Umbilical cord (tissue), 2 donors: ENCODE data around the gene KLRK1. TPM values are rescaled to one million over a fixed set of nuclear protein-coding genes. Genes with fewer than 3 reads are reported as not detected.
"Not testable (repeated sequence)": the region's sequence is repeated elsewhere in the genome, so short reads cannot be mapped to it uniquely, and the experiment has no call there.

Experiments
- DNase-seq: peaks from one replicate; pipeline ENCODE4 v3.0.0-alpha.2; 2015; ENCODE audit warnings: low spot score
- total RNA-seq: library from RNA; depleted of rRNA; stranded (reverse); fragments of >200 nt; gene quantifications from one replicate; pipeline ENCODE4 v1.2.3, GENCODE V29; 2014; ENCODE audit warnings: low replicate concordance; ENCODE audit not compliant: insufficient read depth

KLRK1 gene
- total RNA-seq, 1 donor from 2014 or later: 1.2 TPM

- peak; percentile 46 for DNase-seq
Observed at GRCh38 chr12:10362828-10363657, 26.8 kb downstream of the KLRK1 start.

- DNase-seq: peak; percentile 5
Observed at GRCh38 chr12:10362325-10362724, 27.5 kb downstream of the KLRK1 start.

DNA sequence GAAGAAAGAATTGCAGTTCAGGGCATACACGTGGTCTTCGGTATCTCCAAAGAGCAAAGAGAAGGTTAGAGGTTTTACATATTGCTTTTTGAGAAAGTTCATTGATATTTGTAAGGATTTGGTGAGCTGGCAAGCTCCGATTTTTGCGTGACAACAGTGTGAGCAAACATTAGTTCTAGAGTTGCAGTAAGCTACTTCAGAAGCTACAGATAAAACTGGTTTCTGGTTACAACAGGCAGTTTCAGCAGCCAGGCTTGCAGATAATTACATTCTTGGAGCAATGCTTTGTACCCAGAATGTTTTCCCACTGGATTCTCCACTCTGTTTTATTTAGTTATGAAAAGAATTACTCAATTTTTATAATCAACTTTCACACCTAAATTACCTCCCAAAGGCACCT is 28.2 kb downstream of the KLRK1 start:
- peak; percentile 77 for DNase-seq

DNA sequence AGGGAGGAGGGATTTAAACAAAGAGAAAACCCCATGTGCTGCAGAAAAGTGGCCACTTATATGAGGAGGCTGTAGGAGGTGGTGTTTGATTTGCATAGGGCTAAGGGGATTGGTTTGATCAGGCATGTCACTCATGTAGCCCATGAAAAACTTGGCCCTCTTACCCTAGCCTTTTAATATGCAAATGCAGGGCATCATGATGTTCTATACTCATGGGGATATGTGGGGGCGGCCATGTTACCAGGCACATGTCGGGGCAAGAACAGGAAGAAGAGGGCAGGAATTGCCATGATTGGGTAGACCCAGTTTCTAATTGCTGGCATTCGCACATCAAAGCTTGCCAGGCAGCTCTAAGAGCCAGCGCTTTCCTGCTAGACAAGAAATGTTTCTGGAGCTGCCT is 28.8 kb downstream of the KLRK1 start:
- peak; percentile 42 for DNase-seq

DNA sequence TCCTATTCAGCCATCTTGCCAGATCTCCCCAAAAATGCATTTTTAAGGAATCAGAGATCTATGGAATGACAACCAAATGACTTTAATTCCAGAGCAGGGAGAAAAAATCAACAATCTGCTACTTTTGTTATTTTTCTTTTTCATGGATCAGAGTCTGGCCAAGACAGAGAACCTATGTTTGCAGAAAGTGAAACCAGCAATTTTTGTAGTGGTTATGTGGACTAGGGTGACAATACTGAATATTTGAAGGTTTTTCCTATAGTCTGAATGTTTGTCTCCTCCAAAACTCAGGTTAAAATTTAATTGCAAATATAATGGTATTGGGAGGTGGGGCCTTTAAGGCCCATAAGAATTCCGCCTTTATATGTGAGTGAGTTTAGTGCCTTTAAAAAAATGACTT is 30.9 kb downstream of the KLRK1 start:
- DNase-seq: no peak

DNA sequence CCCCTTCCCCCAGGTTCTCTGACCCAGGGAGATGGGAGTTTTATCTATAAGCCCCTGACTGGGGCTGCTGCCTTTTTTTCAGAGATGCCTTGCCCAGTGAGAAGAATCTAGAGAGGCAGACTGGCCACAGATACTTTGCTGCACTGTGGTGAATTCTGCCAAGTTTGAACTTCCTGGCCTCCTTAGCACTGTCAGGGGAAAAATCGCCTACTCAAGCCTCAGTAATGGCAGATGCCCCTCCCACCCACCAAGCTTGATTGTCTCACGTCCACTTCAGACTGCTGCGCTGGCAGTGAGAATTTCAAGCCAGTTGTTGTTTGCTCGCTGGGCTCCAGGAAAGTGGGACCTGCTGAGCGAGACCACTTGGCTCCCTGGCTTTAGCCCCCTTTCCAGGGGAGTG is 31.7 kb downstream of the KLRK1 start:
- no peak for DNase-seq

GRCh38 chr12:10354502-10354901 is 35.3 kb downstream of the KLRK1 start:
- DNase-seq: peak; percentile 13

- no peak for DNase-seq
Observed at GRCh38 chr12:10354071-10354470, 35.8 kb downstream of the KLRK1 start.

DNA sequence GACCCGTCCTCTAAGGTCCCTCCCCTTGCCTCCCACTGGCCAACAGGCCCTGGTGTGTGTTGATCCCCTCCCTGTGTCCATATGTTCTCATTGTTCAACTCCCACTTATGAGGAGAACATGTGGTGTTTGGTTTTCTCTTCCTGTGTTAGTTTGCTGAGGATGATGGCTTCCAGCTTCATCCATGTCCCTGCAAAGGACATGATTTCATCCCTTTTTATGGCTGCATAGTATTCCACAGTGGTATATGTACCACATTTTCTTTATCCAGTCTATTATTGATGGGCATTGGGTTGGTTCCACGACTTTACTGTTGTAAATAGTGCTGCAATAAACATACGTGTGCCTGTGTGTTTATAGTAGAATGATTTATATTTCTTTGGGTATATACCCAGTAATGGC is 38.4 kb downstream of the KLRK1 start:
- DNase-seq: not testable (repeated sequence)

DNA sequence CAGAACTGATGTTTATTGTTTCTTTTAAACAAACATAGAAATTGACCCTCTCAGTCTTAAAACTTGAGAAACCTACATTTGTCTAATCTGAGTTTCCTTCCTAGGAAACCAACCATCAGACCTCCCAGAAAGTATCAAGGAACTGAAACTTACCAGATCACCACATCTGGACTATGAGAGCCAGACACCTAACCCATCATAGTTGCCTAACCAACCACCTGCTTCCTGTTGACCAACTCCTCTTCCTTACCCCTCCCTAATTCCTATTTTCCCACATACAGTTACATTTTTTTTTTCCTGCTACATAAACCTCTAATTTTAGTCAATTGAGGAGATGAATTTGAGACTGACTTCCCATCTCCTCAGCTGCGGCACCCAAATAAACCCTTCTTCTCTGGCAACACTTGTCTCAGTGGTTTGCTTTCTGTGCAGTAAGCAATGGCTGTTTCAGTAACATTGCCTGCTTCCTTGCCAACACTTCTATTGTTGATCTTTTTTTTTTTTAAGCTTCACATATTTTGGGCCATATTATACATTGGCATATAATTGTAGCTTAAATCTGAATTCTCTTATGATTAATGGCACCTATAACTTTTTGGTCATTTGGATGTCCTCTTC is 47.8 kb downstream of the KLRK1 start:
- no peak for DNase-seq

- not testable (repeated sequence) for DNase-seq
Observed at GRCh38 chr12:10340946-10341345, 48.9 kb downstream of the KLRK1 start.

- peak; percentile 20 for DNase-seq
Observed at GRCh38 chr12:10339053-10339840, 50.6 kb downstream of the KLRK1 start.

- DNase-seq: not testable (repeated sequence)
Observed at GRCh38 chr12:10338470-10338869, 51.4 kb downstream of the KLRK1 start.

- DNase-seq: not testable (repeated sequence)
Observed at GRCh38 chr12:10336196-10336595, 53.6 kb downstream of the KLRK1 start.

- peak; percentile 57 for DNase-seq
Observed at GRCh38 chr12:10331642-10332239, 58.1 kb downstream of the KLRK1 start.

DNA sequence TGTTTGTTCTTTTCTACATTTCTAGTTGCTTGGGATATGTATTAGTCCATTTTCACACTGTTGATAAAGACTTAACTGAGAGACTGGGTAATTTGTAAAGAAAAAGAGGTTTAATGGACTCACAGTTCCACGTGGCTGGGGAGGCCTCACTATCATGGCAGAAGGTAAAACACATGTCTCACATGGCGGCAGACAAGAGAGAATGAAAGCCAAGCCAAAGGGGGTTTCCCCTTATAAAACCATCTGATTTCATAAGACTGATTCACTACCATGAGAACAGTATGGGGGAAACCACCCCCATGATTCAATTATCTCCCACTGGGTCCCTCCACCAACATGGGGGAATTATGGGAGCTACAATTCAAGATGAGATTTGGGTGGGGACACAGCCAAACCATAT is 61.1 kb downstream of the KLRK1 start:
- not testable (repeated sequence) for DNase-seq

Other genes with a start within 250 kb of the KLRK1 start
- gene OLR1, start 217.9 kb downstream of the KLRK1 start, total RNA-seq: 14.9 TPM
- 0.48 TPM for gene TMEM52B, start 211.0 kb downstream of the KLRK1 start, total RNA-seq
- 69.1 TPM for gene GABARAPL1, start 177.2 kb downstream of the KLRK1 start, total RNA-seq
- gene KLRD1, start 82.2 kb downstream of the KLRK1 start, total RNA-seq: 5.1 TPM
- gene KLRC4, start 19.7 kb upstream of the KLRK1 start, total RNA-seq: 12.8 TPM
- not detected for gene KLRC3, start 30.6 kb upstream of the KLRK1 start, total RNA-seq
- not detected for gene KLRC2, start 46.0 kb upstream of the KLRK1 start, total RNA-seq
- gene KLRC1, start 63.3 kb upstream of the KLRK1 start, total RNA-seq: 3.9 TPM
- gene EIF2S3B, start 115.8 kb upstream of the KLRK1 start, total RNA-seq: 3.9 TPM
- 29.1 TPM for gene MAGOHB, start 223.6 kb upstream of the KLRK1 start, total RNA-seq